Measurements from ENCODE around the gene PARD3. TPM values are rescaled to one million over a fixed set of nuclear protein-coding genes. Genes with fewer than 3 reads are reported as not detected.

The PARD3 gene
- total RNA-seq, 1 experiment from 2014 or later: 46.3 TPM

DNA sequence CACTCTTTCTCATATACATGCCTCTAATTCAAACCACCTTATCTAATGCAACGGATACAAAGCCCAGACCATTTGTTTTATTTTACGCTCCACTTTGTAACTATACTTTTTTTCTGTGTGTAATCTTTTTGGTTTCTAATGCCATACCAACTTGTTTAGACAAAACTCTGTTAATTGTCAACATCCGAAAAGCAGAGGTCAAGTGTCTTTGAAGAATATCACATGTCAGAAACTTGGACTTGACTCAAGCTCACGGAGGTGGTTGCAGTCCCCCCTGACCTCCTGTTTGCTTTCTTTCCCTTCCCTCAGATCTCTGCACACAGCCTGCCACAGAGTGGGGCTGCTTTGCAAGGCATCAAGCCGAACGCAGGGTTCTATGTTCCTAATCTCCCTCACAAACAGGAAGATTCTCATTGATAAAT lies 698.9 kb downstream of the PARD3 start:
- ATAC-seq: no peak
- Histone ChIP-seq H3K27ac (ENCODE audit: low read depth, low read length) (no peak overlapping the region), H3K9ac (ENCODE audit: low read length) (no peak overlapping the region), H3K9me2 (ENCODE audit: insufficient read depth) (no peaks in the 10 kb centered on the region), H3K4me2 (ENCODE audit: low read length) (no peak overlapping the region), H3K4me1 (ENCODE audit: control insufficient read depth in 1 of 2, insufficient read depth in 2 of 2, low read length in 2 of 2) (peaks cover under 1 to 6% of the 10 kb centered on the region in 2 experiments; a peak in 1 of 4 replicates), H3K4me3 (replicated peaks in 1 of 2; ENCODE audit: low read depth in 1 of 2, low read length in 2 of 2) (no peak overlapping the region), H3K9me3 (ENCODE audit: control insufficient read depth in 1 of 2, insufficient read depth in 1 of 2, low read depth in 1 of 2, low read length in 2 of 2) (no peaks in the 10 kb centered on the region), H3K79me2 (ENCODE audit: insufficient read depth, low read length) (no peaks in the 10 kb centered on the region), H4K20me1 (ENCODE audit: insufficient read depth) (no peaks in the 10 kb centered on the region), H3K36me3 (ENCODE audit: control insufficient read depth in 1 of 2, insufficient read depth in 2 of 2, low read length in 2 of 2) (no peaks in the 10 kb centered on the region), H2AFZ (ENCODE audit: low read depth, low read length, poor library complexity, severe bottlenecking) (no peak overlapping the region), H3K27me3 (ENCODE audit: insufficient read depth, low read length) (no peaks in the 10 kb centered on the region)
- ChIA-PET POLR2A (no interaction called here), CTCF (no interaction called here), RAD21 (ENCODE audit: low non-redundant PET in 1 of 2, low total read pairs in 2 of 2, uncharacterized antibody in 2 of 2, unreplicated experiment in 2 of 2) (no interaction called here)
- no TSS peak for BruUV-seq (replicated peaks)
- intact Hi-C loops (cut with micrococcal nuclease): no loop called here
- no peak for DNase-seq (ENCODE audit: low read depth, low spot score)
- TF ChIP-seq, protein P1, sequence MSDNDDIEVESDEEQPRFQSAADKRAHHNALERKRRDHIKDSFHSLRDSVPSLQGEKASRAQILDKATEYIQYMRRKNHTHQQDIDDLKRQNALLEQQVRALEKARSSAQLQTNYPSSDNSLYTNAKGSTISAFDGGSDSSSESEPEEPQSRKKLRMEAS (IDR thresholded peaks at IDR 0.05): no peak
- TF ChIP-seq SRF (IDR thresholded peaks at IDR 0.05; ENCODE audit: low read depth) (no peak), CBX3 (IDR thresholded peaks at IDR 0.05; ENCODE audit: low read depth) (no peak), CEBPB (IDR thresholded peaks at IDR 0.05; ENCODE audit: low read depth) (no peak), RAD21 (IDR thresholded peaks at IDR 0.05; ENCODE audit: low read depth) (no peak), POLR2AphosphoS5 (IDR thresholded peaks at IDR 0.05; ENCODE audit: low read depth, low read length) (no peak), EGR1 (IDR thresholded peaks at IDR 0.05; ENCODE audit: low read depth) (no peak), SIN3A (IDR thresholded peaks at IDR 0.05; ENCODE audit: low read depth) (no peak), POLR2A (IDR thresholded peaks at IDR 0.05; ENCODE audit: borderline replicate concordance, extremely low read depth, insufficient read depth, insufficient read length) (no peak), SP1 (IDR thresholded peaks at IDR 0.05; ENCODE audit: low read depth) (no peak), ZFX (IDR thresholded peaks at IDR 0.05) (no peak), TCF7L2 (IDR thresholded peaks at IDR 0.05; ENCODE audit: borderline replicate concordance, extremely low read depth, insufficient read depth, insufficient read length) (no peak)
- TF ChIP-seq, protein P2, sequence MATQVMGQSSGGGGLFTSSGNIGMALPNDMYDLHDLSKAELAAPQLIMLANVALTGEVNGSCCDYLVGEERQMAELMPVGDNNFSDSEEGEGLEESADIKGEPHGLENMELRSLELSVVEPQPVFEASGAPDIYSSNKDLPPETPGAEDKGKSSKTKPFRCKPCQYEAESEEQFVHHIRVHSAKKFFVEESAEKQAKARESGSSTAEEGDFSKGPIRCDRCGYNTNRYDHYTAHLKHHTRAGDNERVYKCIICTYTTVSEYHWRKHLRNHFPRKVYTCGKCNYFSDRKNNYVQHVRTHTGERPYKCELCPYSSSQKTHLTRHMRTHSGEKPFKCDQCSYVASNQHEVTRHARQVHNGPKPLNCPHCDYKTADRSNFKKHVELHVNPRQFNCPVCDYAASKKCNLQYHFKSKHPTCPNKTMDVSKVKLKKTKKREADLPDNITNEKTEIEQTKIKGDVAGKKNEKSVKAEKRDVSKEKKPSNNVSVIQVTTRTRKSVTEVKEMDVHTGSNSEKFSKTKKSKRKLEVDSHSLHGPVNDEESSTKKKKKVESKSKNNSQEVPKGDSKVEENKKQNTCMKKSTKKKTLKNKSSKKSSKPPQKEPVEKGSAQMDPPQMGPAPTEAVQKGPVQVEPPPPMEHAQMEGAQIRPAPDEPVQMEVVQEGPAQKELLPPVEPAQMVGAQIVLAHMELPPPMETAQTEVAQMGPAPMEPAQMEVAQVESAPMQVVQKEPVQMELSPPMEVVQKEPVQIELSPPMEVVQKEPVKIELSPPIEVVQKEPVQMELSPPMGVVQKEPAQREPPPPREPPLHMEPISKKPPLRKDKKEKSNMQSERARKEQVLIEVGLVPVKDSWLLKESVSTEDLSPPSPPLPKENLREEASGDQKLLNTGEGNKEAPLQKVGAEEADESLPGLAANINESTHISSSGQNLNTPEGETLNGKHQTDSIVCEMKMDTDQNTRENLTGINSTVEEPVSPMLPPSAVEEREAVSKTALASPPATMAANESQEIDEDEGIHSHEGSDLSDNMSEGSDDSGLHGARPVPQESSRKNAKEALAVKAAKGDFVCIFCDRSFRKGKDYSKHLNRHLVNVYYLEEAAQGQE (IDR thresholded peaks at IDR 0.05; ENCODE audit: low read depth): no peak
- TF ChIP-seq, protein P3, sequence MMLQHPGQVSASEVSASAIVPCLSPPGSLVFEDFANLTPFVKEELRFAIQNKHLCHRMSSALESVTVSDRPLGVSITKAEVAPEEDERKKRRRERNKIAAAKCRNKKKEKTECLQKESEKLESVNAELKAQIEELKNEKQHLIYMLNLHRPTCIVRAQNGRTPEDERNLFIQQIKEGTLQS (IDR thresholded peaks at IDR 0.05): no peak

Data from HCT116 (cell line).